ENCODE results near the gene EMC8. TPM values are rescaled to one million over a fixed set of nuclear protein-coding genes. Genes with fewer than 3 reads are reported as not detected.

Gene EMC8
- total and polyA plus RNA-seq, 2 experiments from 2014 or later: 51.1 to 69.4 TPM

- TF ChIP-seq ZNF462 (CRISPR knock-in tag; IDR thresholded peaks at IDR 0.05) (no peak), POLR2AphosphoS5 (IDR thresholded peaks at IDR 0.05; ENCODE audit: low read depth) (no peak), EZH2 (IDR thresholded peaks at IDR 0.05; ENCODE audit: low read depth, unreplicated experiment) (no peak), EZH2phosphoT487 (IDR thresholded peaks at IDR 0.05; ENCODE audit: unreplicated experiment) (no peak), CTCF (conservative IDR thresholded peaks at IDR 0.05; ENCODE audit: low read depth in 2 of 2) (no peak), ZNF331 (CRISPR knock-in tag; IDR thresholded peaks at IDR 0.05; ENCODE audit: low read depth) (no peak), NANOG (IDR thresholded peaks at IDR 0.05; ENCODE audit: borderline replicate concordance) (no peak)
Measured at GRCh38 chr16:85751698-85752501, 47.4 kb downstream of the EMC8 start (continued).

Data from GM23338 (cell line).